NCI-H146 treated with DMSO at 0.1 percent for 48 hours (cell line): ENCODE results near the gene PKD1.
"Not testable (repeated sequence)": the region's sequence is repeated elsewhere in the genome, so short reads cannot be mapped to it uniquely, and the experiment has no call there.

Source experiments
- DNase-seq: peaks from one replicate; lab custom pipeline; 2025; ENCODE audit not compliant: unreplicated experiment; lab: John Stamatoyannopoulos, UW

PKD1 gene

DNA sequence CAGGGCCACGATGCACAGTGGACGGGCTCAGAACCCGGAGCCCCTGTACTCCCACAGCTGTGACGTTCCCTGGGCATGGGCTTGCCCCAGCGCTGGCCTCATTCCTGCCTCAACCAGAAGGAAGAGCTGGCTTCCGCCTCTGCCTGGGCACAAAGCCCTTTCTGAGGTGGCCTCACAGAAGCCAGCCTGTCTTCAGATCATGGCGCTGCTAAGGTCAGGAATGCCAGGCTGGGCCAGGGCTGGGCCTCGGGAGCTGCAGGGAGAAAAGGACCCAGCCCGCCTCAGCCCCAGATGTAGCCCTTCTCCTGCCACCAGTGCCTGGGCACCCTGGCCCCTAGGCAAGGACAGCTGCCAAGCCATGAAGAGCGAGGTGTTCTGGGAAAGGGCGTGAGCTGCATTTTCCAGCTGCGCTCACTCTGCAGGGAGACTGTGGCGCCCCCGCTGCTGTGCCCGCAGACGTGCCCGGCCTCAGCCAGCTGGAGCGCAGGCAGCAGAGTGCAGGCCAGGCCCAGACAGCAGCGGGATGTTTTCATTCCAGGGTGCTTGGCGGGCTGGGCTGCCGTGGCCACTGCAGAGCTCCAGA, 9.4 kb downstream of the PKD1 start:
- not testable (repeated sequence) for DNase-seq

DNA sequence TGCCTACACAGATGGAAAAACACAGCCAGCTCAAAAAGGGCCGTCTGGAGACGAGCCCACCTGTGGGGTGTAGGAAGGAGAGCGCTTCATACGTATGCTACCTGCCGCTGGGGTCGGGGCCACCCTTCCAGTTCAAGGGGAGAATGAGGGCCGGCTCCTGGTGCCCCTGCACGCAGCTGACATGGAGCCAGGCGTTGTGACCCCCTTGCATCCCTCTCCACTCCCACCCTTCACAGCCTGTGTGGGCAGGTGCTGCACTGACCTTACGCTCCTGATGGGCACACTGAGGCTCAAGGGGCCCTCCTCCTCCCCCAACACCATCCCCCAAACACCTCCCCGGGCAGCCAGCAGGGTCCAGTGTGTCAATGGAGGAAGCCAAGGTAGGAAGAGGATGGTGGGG, 10.1 kb downstream of the PKD1 start:
- not testable (repeated sequence) for DNase-seq

DNA sequence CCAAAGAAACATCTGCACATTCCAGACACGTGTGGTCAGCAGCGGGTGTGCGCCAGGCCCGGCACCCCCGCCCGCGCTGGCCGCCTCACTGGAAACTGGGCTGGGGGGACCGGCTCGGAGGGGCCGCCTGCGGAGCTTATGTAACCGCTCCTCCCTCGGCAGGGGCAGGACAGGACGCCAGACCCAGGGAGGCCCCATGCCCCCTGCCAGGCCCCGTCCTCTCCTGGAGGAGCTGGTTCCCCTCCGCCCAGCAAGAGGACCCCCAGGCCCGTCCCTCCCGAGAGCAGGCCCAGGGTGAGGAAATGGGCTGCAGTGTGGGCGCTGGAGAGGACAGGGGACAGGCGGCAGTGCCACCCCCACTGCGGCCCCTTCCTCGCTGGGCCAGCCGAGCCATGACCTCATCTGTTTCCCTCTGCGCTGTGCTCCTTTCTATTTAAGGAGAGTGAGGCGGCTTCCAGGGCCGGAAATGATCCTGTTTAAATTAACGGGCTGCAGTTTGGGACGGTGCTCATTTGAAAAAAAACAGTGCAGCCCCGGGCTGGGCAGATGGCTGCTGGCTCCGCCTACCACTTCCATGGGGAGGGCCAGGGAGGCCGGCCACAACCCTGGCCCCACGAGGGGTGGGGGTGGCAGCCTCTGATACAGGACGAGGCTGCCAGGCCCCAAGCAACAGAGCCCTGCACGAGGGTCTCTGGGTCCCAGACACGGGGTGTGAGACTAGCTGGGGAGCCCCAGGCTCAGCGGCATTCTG, 10.8 kb downstream of the PKD1 start:
- not testable (repeated sequence) for DNase-seq

DNA sequence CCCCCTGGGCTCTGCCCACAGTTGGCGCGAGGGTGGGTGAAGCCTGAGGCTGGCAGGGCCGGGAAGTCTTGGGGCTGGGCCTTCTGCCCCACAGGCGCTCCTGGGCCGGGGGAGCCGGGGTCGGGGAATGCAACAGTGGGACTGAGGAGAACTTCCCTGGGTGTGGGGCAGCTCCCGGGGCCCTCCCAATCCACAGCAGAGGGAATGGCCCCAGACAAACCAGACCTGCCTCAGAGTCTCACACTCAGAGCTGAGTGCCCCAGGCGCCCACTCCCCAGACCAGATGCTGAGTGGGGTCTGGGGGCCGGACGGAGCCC, 11.4 kb downstream of the PKD1 start:
- not testable (repeated sequence) for DNase-seq

DNA sequence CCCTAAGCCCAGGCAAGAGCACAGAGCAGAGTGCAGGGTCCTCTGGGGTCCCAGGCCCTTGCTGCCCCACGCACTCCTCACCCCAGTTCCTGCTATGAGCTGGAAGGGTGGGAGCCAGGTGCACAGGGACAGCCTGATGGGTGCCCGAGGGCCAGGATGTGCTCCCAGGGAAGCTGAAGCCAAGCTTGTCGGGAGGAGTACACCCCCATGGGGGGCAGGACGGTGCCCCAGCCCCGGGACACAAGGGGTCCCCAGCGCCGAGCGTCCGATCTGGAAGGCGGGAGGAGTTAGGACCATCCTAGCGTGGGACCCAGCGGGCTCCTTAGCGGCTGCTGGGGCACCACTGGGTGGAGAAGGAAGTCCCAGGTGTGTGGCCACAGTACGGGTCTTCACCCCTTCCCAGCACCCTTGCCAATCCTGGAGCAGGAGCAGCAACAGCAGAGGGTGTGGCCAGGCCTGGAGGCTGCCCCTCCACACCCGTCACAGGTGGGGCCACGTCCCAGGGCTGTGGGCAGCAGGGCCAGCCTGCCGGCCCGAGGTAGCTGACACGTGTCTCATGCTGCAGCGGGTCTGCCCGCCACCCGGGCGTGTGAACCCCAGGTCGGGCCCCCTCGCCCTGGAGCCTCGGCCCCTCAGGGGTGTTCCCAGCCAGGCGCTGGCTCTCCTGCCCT, 11.9 kb downstream of the PKD1 start:
- not testable (repeated sequence) for DNase-seq

DNA sequence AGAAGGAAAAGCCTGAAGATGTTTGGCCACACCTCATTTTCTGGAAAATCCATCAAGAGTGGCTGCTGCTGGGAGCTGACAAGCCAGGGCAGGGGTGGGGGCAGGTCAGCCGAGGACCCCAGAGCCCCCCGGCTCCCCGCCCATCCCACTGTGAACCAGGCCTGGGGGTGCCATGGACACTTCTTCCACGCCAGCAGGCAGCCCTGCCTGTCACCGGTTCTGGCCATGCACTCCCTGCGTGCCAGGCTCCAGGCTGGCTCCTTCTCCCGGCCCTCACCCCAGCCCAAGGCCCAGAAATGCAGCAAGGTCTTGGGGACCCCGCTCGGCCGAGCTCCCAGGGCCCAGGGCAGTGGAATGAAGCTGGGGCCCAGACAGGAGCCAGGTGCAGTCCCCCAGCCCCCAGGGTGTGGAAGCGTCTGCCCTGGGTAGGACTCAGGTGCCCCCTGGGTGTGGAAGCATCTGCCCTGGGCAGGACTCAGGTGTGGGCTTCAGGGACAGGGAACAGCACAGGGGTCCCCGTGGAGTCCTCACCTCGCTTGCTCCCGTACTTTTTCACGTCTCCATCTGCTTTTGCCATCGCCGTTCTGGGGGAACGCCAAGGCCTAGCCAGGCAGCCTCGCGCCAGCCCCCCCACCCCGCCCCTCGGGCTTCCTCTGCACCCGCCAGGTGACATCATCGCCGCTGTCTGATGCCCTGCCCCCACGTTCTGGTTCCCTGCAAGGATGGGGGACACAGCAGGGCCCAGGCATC, 12.6 kb downstream of the PKD1 start:
- DNase-seq = not testable (repeated sequence)

DNA sequence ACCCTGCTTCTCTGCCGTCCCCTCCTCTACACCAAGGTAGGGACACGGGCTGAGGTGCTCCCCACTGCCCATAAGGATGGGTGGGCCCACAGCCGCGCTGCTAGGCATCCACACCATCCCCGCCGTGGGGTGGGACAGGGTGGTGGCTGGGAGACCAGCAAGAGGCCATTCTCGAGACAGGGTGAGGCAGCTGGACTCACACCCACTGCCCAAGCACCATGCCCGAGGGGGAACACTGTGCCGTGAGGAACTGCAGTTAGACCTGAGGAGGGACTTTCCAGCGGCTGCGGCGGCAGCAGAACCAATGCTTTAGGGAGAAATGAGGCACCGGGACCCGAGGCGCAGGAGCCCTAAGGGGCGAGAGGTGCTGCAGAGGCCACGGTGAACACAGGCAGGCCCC, 13.3 kb downstream of the PKD1 start:
- DNase-seq = no peak

DNA sequence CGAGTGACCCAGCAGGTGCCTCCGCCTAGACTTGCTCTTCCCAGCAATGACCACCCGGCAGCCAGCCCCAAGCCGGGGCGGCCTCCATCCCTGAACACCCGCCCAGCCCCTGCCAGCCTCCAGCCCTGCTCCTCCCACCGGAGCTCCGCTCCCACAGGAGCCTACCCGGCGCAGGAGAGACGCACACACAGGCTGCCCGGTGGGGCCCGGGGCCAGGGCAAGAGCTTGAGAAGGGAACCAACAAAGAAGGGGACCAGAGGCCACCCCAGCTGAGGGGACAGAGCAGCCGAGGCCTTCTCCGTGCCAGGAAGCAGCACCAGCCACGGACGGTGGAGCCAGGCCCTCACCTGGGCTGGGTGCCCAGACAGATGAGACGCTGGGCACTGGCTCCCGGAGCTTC, 13.8 kb downstream of the PKD1 start:
- no peak for DNase-seq

DNA sequence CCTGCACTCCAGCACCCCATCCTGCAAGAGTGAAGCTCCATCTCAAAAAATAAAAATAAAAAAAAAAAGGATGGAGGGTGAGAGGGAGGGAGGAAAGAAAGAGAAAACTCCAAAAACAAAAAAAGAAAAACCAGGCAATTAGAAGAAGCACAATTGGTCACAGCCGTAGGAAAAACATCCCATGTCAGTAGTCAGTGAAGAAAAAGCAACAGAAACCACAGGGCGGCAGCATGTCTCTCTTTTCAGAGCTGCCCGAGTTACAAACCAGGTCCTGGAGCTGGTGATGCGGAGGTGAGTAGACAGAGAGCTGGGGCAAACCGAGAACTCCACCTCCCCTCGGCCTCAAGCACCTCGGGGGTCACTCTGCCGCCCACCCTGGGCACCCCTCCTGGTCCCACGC, 14.4 kb downstream of the PKD1 start:
- DNase-seq = not testable (repeated sequence)

DNA sequence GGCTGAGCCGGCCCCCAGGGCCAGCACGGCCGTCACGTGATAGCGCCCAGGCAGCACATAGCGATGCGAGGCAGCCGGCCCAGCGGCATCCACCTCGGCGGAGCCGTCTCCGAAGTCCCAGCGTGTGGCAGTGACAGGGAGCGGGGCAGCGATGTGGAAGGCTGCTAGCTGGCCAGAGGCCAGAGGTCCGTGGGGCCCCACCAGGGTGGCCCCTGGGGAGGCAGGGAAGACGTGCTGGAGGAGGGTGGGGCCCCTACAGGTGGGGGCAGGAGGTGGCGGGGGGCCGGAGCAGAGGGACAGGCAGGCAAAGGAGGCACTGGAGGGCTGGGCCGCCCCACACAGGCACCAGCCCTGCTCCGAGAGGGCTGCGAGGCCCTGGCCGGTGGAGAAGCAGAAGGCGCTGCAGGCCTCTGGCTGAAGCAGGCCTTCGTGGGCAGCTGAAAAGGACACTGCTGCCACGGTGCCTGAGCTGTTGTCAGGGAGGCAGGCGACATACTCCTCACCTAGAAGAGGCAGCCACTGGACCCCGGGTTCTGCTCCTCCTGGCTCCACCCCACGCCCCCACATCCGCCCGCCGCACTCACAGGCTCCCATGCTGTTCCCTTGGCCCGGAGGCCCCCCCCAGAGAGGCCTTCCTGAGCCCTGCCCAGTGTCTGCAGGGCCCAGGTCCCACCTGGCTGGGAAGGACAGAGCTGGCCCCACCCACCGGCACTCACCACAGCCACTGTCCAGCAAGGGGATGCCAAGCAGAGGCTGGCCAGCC, 17.6 kb downstream of the PKD1 start:
- DNase-seq = not testable (repeated sequence)

DNA sequence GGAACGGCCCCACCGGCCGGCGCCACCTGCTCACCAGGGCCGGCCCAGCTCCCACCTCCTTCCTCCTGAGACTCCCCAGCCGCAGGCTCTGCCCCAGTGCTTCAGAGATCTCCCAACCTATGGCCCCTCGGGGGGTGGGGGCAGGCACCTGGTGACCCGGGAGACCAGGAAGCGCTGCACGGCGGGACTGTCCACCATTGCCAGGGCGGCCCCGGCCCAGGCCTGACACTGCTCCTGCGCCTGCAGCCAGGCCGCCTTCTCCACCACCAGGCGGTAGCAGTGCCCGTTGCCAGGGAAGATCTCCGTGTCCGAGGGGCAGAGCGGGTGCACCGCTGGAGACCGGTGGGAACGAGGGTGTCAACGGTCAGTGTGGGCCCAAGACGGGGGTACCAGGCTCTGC, 18.4 kb downstream of the PKD1 start:
- DNase-seq = not testable (repeated sequence)

DNA sequence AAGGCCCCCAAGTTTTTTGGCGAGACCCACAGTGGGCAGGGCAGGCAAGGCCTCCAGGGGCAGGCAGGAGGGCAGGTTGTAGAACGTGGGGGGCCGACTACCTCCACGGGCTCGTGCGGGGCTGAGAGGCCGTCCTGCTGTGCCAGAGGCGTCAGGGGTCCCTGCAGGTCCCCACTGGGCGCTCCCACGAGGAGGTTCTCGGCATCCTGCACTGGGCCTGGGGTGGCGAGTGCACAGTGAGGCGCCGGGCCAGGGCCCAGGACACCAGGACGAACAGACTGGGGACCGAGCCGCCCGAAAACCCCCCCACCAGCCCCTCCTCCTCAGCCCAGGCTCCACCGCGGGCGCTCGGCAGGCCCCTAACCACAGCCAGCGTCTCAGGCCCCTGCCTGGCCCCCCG, 19.3 kb downstream of the PKD1 start:
- not testable (repeated sequence) for DNase-seq

DNA sequence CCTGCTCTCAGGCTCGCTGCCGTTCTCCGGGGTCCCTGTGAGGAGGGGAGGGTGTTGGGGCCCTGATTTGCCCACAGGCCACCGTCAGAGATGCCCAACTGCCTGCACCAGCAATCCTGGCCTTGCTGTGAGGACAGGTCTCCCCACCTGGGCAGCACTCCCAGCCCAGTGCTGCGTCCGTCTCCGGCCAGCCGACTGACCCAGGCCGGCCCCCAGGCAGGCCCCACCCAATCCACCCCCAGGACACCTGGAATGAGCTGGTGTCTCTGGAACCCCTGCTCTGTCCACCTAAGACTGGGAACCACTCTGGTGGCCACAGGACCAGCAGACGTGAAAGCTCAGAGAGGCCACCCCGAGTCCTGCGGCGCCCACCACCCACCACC, 20.1 kb downstream of the PKD1 start:
- no peak for DNase-seq

DNA sequence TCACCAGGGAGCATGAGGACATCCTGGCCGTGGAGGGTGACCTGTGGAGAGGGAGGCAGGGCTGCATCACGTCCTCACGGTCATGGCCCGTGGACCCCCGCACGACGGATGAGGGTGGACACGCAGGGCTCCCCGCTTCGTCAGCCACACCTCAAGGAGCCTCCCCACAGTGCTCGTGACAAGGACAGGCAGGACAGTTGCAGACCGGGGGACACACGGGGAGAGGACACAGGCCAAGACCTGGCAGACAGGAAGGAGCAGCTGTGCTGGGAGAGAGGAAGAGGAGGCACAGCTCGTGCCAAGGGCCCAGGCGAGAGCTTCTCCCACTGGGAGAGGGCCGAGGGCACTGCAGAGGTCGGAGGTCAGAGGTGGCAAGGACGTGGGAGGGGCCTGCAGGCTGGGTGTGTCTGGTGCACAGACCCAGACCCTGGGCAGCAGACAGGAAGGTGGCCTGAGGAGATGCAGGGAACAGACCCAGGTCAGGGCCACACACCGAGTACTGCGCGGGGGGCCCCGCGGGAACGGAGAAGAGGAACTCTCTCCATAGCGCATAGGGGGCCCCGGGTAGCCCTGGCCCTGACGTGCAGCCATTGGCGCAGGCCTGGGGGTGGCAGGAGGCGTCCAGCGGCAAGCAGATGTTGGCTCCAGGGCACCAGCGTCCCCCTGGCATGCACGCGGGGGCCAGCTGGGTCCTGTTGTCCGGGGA, 20.7 kb downstream of the PKD1 start:
- DNase-seq = not testable (repeated sequence)

DNA sequence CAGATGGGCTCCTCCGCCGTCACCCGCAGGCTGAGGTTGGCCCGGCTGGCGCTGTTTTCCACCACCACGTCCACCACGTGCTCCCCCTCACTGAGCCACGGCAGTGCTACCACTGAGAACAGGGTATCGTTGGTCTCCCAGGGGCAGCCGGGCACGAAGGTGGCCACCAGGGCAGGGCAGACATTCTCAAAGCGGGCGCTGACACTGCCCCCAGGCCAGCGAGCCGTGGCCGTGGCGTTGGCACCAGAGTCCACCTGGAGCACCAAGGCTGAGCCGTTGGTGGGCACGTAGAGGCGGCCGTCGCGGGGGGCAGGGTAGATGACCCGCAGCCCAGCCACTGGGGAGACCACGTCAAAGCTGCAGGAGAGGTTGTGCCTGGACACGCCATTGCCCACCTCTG, 21.5 kb downstream of the PKD1 start:
- not testable (repeated sequence) for DNase-seq

DNA sequence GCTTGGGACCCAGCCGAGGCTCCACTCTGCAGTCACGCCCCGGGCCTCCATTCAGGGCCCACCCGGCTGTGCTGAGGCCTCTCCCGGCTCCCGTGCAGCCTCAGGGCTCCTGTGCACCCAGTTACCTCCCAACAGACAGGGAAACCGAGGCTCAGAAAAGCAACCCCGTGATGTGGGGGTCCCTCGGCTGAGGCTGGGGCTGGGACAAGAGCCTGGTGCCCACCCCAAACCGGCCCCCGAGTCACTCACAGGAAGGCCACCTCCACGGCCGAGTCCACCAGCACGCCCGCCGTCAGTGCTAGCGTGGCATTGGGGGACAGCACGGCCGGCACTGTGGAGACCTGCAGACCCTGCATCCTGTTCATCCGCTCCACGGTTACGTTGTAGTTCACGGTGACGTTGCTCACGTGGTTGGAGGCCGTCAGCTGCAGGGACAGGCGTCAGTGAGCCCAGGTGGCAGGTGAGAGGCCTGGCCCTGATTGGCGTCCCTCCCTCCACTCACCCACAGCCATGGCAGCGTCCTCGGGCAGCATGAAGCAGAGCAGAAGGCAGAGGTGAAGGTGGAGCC, 23.1 kb downstream of the PKD1 start:
- DNase-seq = not testable (repeated sequence)

DNA sequence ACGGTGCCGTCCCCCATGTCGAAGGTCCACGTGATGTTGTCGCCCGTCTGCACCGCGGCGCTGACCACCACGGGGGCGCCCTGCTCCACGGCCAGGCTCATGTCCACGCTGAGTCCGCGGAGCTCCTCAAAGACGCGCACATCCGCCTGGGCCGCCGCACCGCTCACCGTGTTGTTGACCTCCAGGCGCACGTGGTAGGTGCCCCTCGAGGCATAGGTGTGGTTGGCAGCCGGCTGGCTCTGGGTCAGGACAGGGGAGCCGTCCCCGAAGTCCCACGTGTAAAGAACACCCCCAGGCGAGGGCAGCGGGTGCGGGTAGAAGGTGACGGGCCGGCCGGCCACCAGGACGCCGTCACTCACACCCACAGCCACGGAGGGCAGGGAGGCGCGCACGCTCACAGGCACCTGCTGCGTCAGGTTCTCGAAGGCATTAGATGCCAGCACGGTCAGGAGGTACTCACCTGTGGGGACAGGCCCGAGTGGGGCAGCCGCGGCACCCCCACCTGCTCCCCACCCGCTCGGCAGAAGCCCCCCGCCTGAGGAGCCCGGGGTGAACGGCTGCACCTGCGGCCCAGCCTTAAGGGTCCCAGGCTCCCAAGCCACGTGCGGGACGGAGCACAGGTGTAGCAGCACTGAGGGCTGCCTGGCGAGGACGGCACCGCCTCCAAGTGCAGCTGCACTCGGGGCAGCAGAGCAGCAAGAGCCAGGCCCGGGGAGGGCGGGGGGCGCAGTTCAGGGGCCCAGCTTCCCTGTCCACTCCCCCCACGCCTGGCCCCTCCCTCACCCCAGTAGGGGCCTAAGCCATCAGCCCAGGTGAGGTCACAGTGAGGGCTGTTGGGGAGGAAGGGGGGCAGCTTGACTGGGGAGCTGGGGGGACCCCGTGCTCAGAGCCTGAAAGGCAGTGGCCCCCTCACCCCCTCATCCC, 24.0 kb downstream of the PKD1 start:
- not testable (repeated sequence) for DNase-seq

DNA sequence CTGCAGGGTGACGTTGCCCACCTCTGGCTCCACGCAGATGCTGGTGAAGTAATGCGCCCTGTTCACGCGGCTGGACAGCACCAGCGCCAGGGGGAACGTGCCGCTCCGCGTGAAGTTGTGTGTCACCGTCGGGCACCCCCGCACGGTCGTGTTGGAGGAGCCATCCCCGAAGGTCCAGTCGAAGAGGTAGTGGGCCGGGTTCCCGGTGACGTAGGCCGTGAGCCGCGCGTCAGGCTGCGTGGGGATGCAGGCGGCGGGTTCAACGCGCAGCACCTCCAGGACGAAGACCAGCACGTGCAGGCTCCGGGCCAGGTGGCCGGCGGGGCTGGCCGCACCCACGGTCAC, 24.7 kb downstream of the PKD1 start:
- DNase-seq = not testable (repeated sequence)
